ENCODE results near the gene ADGRF5.

The ADGRF5 gene

GRCh38 chr6:46808806-46809205, 112.9 kb downstream of the ADGRF5 start:
- H3K4me3 ChIP-seq = no peak overlapping the region
- H3K27me3 ChIP-seq = peaks cover 0 to 8% of the 10 kb centered on the region in 2 donors
- intact Hi-C loops (cut with DNase I; ENCODE audit: low total_unique reads) = no loop called here
- no peaks in the 10 kb centered on the region for H3K36me3 ChIP-seq
- DNase-seq = no peak
- TF ChIP-seq CTCF (IDR thresholded peaks at IDR 0.05) = no peak
- H3K4me1 ChIP-seq = no peaks in the 10 kb centered on the region
- no peaks in the 10 kb centered on the region for H3K9me3 ChIP-seq
- no peak overlapping the region for H3K27ac ChIP-seq

Measured in tibial artery (tissue), 4 donors.